H1 (cell line): ENCODE data around the gene FKBP5. TPM values are rescaled to one million over a fixed set of nuclear protein-coding genes. Genes with fewer than 3 reads are reported as not detected.

Experiments used
- EP300 ChIP-seq, 2 experiments: IDR thresholded peaks; 1 replicate in 1 of 2; 2 replicates in 1 of 2; pipeline ENCODE4 v1.6.1; 2011 to 2012; ENCODE audit warnings: low read depth in 2 of 2, low read length in 2 of 2, mild to moderate bottlenecking in 2 of 2, borderline replicate concordance in 1 of 2, inconsistent platforms in 1 of 2, moderate library complexity in 1 of 2
- EZH2 ChIP-seq: fragments of 200-600 bp; sonication (generic); IDR thresholded peaks from 2 replicates; pipeline ENCODE4 v1.7.1; 2012; ENCODE audit warnings: low read depth, mild to moderate bottlenecking, moderate library complexity, low read length, inconsistent platforms; ENCODE audit not compliant: severe bottlenecking
- HDAC6 ChIP-seq: IDR thresholded peaks from one replicate; pipeline ENCODE4 v1.7.1; 2012; ENCODE audit warnings: low read depth, mild to moderate bottlenecking, inconsistent platforms, low read length, moderate library complexity
- SAP30 ChIP-seq: fragments of 300-600 bp; sonication (generic); IDR thresholded peaks from 2 replicates; pipeline ENCODE4 v1.7.1; 2012; ENCODE audit warnings: low read length, moderate library complexity, mild to moderate bottlenecking, inconsistent platforms; ENCODE audit not compliant: insufficient read depth, insufficient replicate concordance
- SRF ChIP-seq: IDR thresholded peaks from 2 replicates; pipeline ENCODE4 v1.6.1; 2011; ENCODE audit warnings: mild to moderate bottlenecking, low read depth, low read length, moderate library complexity
- SUZ12 ChIP-seq: fragments of 200-600 bp; sonication (generic); IDR thresholded peaks from 2 replicates; pipeline ENCODE4 v1.6.1; 2012; ENCODE audit warnings: mild to moderate bottlenecking, inconsistent platforms, low read length, moderate library complexity, mixed read lengths
- YY1 ChIP-seq: IDR thresholded peaks from 2 replicates; pipeline ENCODE4 v1.6.1; 2011; ENCODE audit warnings: low read depth, mild to moderate bottlenecking, low read length
- ZNF274 ChIP-seq: IDR thresholded peaks from 2 replicates; pipeline ENCODE4 v1.7.0; 2012; ENCODE audit warnings: low read length, borderline replicate concordance; ENCODE audit errors: extremely low read depth
- polyA plus RNA-seq, 7 experiments: library from polyadenylated mRNA; depleted of rRNA in 3 of 7; stranded (reverse) in 5 of 7; unstranded in 2 of 7; fragments of >200 nt in 5 of 7; fragments of 200-250 nt in 2 of 7; gene quantifications; 1 replicate in 5 of 7; 2 replicates in 1 of 7; 4 replicates in 1 of 7; pipeline versions ENCODE4 v1.2.1 to v1.2.3, GENCODE V29; 2011 to 2013; ENCODE audit warnings: missing spikeins in 2 of 7, mixed read lengths in 2 of 7
- total RNA-seq: library from RNA; stranded (reverse); fragmentation: NEBNext Ultra II Directional; extraction: Animal tissue kit (Norgen Biotek cat#: 25700); gene quantifications from 2 replicates; pipeline ENCODE4 v1.2.1, GENCODE V29; 2021
- TF ChIP-seq, protein P1 (sequence below): fragments of 300-600 bp; sonication (generic); IDR thresholded peaks from 2 replicates; pipeline ENCODE4 v1.7.1; 2012; ENCODE audit warnings: low read length, moderate library complexity, mild to moderate bottlenecking, inconsistent platforms; ENCODE audit not compliant: insufficient replicate concordance

FKBP5 gene
- total and polyA plus RNA-seq, 2 of the 8 experiments (the other 6 are each of a cell fraction or from before 2014, with no cell fraction given) = 14.3 to 40.4 TPM

DNA sequence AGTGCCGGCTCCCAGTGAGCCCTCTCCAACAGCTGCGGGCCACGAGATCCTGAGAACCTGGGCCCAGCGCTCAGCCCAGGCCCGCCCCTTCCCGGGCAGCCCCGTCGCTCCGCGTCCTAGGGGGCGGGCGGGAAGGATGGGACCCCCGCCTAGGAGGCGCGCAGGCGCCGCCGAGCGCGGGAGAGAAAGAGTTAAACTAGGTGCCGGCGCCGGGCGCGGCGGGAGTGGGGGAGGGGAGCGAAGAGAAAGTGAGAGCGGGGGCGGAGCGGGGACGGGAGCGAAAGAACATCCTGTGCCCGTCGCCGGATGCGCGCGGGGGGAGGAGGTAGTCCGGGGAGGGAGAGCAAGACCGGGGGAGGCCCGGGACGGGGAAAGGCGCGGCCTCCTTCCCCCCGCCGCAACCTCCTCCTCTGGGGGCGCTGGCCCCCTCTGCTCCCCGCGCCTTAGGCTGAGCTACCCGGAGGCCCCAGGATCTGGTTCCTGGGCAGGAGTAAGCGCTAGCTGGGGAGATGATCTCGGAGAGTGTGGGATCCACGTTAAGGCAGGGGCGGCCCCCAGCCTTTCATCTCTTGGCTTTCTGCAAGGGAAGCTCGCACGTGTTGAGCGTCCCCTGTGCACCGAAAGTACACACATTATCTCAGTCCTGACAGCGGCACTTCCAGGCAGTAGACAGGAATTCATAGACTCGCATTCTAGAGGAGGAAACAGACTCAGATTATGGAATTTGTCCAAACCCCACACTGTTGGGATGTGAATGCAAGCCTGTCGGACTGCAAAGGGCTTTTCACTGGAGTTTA, 43.2 kb upstream of the FKBP5 start (continued):
- TF ChIP-seq ZNF274 (no peak), EZH2 (no peak), SAP30 (peak; percentile 71), HDAC6 (no peak), YY1 (no peak), SRF (no peak), EP300 (IDR thresholded peaks at IDR 0.05; ENCODE audit: borderline replicate concordance in 1 of 2, low read depth in 2 of 2, low read length in 2 of 2) (peak in 1 of 2 experiments; percentile 89; a peak in 2 of 3 replicates), SUZ12 (no peak)
- TF ChIP-seq, protein P1, sequence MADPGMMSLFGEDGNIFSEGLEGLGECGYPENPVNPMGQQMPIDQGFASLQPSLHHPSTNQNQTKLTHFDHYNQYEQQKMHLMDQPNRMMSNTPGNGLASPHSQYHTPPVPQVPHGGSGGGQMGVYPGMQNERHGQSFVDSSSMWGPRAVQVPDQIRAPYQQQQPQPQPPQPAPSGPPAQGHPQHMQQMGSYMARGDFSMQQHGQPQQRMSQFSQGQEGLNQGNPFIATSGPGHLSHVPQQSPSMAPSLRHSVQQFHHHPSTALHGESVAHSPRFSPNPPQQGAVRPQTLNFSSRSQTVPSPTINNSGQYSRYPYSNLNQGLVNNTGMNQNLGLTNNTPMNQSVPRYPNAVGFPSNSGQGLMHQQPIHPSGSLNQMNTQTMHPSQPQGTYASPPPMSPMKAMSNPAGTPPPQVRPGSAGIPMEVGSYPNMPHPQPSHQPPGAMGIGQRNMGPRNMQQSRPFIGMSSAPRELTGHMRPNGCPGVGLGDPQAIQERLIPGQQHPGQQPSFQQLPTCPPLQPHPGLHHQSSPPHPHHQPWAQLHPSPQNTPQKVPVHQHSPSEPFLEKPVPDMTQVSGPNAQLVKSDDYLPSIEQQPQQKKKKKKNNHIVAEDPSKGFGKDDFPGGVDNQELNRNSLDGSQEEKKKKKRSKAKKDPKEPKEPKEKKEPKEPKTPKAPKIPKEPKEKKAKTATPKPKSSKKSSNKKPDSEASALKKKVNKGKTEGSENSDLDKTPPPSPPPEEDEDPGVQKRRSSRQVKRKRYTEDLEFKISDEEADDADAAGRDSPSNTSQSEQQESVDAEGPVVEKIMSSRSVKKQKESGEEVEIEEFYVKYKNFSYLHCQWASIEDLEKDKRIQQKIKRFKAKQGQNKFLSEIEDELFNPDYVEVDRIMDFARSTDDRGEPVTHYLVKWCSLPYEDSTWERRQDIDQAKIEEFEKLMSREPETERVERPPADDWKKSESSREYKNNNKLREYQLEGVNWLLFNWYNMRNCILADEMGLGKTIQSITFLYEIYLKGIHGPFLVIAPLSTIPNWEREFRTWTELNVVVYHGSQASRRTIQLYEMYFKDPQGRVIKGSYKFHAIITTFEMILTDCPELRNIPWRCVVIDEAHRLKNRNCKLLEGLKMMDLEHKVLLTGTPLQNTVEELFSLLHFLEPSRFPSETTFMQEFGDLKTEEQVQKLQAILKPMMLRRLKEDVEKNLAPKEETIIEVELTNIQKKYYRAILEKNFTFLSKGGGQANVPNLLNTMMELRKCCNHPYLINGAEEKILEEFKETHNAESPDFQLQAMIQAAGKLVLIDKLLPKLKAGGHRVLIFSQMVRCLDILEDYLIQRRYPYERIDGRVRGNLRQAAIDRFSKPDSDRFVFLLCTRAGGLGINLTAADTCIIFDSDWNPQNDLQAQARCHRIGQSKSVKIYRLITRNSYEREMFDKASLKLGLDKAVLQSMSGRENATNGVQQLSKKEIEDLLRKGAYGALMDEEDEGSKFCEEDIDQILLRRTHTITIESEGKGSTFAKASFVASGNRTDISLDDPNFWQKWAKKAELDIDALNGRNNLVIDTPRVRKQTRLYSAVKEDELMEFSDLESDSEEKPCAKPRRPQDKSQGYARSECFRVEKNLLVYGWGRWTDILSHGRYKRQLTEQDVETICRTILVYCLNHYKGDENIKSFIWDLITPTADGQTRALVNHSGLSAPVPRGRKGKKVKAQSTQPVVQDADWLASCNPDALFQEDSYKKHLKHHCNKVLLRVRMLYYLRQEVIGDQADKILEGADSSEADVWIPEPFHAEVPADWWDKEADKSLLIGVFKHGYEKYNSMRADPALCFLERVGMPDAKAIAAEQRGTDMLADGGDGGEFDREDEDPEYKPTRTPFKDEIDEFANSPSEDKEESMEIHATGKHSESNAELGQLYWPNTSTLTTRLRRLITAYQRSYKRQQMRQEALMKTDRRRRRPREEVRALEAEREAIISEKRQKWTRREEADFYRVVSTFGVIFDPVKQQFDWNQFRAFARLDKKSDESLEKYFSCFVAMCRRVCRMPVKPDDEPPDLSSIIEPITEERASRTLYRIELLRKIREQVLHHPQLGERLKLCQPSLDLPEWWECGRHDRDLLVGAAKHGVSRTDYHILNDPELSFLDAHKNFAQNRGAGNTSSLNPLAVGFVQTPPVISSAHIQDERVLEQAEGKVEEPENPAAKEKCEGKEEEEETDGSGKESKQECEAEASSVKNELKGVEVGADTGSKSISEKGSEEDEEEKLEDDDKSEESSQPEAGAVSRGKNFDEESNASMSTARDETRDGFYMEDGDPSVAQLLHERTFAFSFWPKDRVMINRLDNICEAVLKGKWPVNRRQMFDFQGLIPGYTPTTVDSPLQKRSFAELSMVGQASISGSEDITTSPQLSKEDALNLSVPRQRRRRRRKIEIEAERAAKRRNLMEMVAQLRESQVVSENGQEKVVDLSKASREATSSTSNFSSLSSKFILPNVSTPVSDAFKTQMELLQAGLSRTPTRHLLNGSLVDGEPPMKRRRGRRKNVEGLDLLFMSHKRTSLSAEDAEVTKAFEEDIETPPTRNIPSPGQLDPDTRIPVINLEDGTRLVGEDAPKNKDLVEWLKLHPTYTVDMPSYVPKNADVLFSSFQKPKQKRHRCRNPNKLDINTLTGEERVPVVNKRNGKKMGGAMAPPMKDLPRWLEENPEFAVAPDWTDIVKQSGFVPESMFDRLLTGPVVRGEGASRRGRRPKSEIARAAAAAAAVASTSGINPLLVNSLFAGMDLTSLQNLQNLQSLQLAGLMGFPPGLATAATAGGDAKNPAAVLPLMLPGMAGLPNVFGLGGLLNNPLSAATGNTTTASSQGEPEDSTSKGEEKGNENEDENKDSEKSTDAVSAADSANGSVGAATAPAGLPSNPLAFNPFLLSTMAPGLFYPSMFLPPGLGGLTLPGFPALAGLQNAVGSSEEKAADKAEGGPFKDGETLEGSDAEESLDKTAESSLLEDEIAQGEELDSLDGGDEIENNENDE = no peak
